HG02884 (cell line): ENCODE results near the gene APLNR.

Experiments
- ATAC-seq: cut with Tn5 transposase; IDR thresholded peaks from one replicate; pipeline ENCODE4 v1.9.1; 2021; ENCODE audit warnings: mild to moderate bottlenecking, moderate library complexity; ENCODE audit not compliant: unreplicated experiment

The APLNR gene

DNA sequence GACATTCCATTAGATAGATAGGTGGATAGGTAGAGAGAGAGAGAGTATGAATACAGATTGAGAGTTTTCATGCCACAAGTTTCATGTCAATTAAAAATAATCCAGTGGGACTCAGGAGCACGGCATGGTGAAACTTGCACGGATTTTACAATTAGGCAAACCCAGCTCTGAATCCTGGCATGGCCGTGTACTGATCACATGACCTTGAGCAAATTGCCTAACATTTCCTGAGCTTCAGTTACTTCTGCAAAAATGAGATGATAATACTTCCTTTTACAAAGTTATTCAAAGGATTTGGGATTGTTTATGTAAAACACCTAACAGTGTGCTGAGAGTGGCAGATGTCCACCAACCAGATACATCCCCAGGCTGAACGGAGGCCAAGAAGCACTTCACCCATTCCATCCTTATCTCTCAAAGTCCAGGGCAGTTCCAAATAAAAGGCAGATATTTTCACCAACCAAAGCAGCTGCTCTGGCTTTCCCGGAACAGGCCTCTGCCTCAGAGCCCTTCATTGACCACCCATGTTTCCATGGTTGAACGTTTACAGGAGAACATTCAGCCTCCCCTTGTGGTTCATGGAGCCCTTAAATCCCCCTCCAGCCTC lies 17.9 kb downstream of the APLNR start:
- no peak for ATAC-seq

DNA sequence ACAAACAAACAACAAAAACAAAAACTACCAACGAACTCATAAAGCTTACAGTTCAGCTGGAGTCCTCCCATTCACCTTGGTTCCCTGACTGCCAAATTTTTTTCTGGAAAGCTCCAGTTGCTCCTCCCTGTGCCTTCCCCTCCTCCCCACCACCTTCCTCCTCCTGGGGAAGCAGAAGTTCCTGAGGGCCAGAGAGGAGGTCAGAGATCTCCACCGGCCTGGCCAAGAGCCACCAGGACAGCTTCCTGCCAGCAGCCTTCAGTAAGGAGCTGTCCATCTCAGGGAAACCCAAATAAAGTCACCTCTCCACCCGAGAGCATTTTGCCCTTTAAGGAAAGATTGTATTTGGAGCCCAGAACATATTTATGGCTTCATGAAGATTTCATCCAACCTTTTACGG lies 20.0 kb downstream of the APLNR start:
- no peak for ATAC-seq

DNA sequence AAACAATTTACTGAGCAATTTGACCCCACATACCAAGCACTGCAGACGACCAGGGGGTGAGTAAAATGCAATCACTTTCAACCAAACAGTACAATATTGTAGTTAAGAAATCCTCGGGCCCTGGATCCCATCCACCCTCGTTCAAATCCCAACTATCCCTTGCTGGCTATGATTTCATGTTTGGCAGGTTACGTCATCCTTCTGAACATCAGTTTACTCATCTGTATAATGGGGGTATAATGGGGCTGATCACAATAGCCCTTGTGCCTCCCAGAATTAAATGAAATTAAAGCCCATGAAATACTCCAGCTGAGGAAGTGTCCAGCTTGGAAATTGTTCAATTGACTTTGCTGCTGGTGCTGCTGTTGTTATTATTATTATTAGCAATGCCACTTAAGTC lies 20.6 kb downstream of the APLNR start:
- ATAC-seq: no peak

DNA sequence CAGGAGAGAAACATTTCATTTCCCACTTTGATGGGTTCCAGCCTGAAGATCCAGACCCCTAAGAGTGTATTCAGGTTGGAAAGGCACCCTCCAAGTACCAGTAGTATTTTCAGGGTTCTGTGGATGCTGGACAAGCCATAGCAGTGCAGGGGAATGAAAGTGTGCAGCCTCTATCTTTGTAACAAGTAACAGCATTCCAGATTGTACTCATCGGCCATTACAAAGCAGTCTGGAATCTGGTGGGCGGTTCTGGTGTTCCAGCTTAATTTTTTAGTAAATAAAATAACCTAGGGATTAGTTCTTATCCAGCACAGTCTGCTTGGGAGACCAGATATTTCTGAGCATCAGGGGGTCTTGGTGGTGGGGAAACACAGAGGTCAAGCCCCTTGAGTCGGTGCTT lies 22.6 kb downstream of the APLNR start:
- ATAC-seq: no peak

DNA sequence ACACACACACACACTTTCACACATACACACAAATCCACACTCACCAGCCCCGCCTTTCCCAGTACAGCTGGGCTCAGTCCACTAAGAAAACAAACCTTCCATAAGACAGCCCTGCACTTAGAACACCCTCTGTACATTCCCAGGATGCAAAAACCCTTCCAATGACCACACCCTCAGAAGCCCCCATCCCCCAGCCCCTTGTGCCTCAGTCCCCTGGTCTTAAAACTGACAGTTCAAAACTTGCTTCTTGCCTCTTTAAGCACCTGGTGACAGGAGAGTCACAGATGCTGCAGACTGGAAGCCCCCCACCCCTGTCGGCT lies 23.0 kb downstream of the APLNR start:
- ATAC-seq: no peak

DNA sequence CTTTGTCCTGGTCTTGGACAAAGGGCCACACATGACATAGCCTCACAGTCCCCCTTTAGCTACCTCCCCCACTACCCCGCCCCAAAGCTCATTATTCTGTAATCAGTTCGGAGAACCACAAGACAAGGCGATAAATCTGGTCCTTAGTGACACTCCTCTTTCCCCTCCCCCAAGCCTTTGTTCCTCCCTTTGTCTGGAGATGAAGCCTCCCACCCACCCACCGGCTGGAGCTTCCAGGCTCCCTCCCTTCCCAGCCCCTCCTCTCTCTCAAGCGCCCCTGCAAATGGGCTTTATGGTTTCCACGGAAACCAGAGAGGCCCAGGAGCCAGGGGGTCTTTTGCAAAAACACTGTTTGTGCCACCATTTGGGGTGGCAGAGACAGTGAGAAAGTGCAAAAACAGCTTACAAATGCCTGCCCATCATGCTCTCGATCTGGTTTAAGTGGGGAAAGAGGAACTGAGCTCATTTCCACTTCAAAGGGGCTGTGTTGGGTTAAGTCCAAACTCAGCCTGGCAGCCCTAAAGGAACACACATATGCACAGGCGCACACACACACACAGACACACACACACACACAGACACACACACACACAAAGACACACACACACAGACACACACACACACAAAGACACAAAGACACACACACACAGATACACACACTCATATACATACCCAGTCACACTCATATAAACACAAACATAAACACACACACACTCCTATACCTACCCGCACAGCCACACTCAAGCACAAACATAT lies 23.5 kb downstream of the APLNR start:
- no peak for ATAC-seq

DNA sequence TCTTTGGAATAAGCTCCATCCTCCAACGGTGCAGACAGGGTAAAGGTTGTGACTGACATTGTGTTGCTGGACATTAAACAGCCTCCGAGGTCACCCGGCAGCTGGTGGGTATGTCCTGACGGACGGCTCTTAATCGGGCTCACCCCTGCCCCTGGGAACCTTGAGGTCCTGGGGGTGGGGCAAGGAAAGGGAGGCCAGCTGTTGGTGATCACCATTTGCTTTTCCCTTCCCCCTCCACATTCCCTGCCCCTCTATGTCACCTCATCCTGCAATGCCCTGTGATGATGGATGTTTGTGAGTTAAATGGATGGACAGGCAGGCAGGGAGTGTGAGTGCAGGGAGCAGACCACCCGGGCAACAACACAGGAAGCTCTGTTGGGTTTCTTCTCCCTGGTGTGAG lies 26.3 kb downstream of the APLNR start:
- ATAC-seq: no peak

DNA sequence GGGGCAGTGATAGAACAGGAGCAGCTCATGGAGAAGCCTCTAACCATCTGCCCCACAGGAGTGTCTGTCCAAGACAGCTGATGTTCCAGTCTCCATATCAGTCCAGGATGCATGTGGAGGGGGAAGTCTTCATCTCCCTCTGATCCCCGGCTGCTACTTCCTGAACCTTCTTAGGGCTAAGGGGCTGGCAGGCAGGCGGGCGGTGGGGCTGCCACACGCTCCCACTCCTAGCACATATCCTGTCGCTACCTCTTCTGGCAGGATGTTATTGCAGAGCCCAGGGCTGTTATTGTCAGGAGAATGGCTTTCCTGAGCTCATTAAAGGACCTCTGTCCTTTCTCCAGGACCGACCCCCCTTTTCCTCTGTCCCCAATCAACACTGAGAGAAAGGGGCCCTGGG lies 29.9 kb downstream of the APLNR start:
- no peak for ATAC-seq

DNA sequence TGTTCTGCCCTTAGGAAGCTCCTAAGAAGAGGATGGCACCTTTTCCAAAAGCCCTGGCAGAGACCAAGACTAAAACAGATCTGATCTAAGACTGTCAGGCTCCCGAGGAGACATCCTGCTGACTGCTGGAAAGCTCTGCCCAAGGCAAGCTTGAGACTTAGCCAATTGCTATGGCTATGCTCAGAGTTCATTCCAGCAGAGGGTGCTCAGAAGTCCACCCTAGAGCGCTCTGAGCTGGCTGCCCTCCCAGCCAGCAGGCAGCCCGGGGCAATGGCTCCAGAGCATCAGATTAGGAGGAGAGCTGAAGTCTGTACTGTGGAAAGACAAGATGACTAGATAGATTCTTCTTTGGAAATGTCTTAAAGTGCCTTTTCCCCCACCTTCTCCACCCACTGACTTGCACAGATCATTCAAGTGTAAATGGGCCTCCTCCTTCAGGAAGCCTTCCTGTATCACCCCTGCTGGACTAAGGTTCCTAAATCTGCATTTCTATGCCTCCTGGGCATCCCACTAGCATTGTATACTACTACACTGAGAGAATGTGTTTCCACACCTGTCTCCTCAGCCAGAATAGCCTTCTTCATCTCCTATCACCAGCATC lies 31.9 kb downstream of the APLNR start:
- no peak for ATAC-seq

DNA sequence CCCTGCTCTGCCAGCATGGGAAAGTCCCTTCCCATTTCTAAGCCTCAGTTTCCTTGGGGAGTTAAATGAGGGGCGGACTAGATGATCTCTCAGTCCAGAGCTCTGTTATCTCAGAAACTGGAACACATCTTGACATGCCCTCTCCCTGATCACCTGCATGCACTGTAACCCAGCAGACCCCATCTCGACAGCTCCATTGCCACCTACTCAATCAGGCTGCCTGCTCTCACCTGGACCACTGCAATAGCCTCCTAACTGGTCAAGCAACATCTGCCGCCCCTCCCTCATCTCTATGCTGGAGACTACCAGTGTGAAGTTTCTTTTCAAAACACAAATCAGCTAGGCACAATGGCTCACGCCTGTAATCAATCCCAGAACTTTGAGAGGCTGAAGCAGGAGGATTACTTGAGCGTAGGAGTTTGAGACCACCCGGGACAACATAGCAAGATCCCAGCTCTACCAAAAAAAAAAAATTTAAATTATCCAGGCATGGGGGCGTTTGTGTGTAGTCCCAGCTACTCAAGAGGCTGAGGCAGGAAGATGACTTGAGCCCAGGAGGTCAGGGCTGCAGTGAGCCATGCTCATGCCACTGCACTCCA lies 33.1 kb downstream of the APLNR start:
- ATAC-seq: no peak

DNA sequence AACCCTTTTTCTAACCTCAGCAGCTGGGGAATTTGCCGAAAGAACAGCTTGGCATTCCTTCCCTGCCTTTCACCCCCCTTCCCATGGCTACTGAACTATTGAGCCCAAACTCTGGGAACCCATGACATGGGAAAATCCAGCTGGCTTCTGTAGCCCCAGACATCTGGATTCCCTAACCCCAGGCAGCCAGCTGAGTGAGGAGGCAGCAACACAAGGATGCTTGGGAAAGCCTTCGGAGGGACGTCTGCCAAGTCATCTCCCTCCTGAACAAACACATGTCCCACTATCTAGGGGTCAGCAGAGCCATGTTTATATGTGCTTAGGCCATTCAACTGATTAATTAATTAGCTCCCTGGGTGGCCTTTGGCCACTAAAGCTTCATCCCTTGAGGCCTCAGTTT lies 33.7 kb downstream of the APLNR start:
- no peak for ATAC-seq

DNA sequence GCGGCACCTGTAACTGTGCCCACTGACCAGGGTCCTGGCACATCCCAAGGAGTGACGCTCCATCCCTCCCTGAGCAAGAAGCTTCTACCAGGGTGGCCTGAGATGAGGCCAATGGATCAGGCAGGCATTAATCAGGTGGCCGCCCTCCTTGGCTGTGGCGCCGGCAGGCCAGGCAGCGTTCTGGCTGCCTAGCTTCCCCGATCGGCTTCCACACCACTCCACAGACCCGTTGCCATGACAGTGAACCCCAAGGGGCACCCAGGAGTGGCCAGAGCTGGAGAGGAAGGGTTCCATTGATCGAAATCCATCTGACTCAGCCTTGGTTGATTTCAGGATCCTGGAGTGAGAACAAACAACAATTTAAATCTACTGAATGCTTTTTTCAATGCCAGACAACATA lies 34.8 kb downstream of the APLNR start:
- no peak for ATAC-seq

DNA sequence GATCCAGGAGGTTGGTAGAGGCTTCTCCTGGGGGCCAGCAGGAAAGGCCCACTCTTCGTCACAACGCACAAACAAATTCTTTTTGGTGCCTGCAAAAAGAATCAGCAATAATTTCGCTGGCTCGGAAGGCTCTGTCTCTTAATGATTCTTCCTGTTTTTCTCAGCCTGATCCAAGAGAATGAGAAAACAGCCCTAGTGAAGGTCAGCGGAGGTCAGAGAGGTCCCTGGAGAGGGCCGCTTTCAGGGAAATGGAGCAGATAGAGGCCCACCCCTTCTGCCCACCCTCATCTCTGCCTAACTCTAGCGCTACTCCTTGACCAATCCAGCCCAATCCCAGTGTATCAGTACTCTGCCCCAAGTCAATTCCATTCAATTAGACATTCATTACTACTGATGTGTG lies 36.1 kb downstream of the APLNR start:
- no peak for ATAC-seq

DNA sequence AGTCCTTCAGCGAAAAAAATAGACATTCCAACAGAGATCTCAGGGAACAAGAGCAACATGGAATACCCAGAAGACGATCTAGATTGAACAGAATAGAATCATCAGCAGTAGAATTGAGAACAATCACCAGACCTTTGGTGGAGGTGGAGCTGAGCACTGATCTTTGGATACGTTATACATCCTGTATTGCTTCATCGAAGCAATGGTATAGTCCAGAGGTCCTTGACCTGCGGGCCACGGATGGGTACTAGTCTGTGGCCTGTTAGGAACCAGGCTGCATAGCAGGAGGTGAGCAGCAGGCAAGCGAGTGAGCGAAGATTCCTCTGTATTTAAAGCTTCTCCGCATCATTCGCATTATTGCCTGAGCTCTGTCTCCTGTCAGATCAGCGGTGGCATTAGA lies 37.7 kb downstream of the APLNR start:
- ATAC-seq: no peak

DNA sequence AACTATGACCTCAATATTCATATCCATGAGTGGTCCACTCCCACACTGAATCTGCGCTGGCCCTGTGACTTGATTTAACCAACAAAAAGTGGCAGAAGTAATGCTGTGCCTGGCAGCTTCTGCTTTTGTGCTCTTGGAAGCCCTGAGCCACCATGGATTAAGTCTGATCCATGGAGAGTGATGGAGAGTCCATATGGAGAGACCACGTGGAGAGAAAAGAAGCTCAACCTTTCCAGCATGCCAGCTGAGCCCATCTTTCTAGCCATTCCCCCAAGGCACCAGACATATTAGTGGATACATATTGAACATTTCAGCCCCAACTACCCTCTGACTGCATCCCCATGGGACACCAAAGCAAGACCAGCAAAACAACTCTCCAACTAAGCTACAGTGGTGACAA lies 39.3 kb downstream of the APLNR start:
- no peak for ATAC-seq

DNA sequence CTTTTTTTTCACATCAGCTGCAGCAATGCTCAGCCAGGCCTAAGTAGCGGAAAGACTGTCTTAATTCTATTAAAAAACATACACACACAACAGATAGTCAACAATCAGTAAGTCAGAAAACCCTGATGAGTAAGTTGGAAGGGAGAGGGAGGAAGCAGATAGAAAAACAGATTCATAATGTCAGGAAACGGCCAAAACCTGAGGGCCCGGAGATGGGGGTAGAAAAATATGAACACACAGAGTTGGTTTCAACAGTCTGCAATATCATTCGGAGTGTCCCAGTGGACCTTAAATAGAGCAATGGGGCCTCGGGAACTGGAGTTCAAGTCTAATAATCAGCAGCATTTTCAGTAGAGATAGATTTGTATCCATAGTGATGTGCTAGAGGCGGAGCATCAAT lies 40.5 kb downstream of the APLNR start:
- ATAC-seq: no peak

DNA sequence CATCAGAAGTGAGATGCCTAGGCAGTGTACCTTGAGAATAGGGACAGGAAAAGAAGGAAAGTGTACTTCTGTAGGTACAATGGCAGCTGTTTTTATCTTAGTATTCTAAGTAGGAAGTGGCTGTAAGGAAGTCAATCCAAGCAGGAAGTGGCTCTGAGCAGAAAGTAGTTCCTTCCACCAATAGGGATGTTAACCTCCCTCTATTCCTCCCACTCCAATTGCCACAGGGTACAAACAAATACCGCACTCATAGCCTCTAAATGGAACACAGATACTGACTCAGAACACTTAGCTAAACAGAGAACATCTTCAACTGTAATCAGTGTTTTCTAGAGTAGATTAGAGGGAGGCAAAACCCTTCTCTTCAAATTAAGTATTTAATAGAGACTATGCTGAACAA lies 44.7 kb downstream of the APLNR start:
- ATAC-seq: no peak

DNA sequence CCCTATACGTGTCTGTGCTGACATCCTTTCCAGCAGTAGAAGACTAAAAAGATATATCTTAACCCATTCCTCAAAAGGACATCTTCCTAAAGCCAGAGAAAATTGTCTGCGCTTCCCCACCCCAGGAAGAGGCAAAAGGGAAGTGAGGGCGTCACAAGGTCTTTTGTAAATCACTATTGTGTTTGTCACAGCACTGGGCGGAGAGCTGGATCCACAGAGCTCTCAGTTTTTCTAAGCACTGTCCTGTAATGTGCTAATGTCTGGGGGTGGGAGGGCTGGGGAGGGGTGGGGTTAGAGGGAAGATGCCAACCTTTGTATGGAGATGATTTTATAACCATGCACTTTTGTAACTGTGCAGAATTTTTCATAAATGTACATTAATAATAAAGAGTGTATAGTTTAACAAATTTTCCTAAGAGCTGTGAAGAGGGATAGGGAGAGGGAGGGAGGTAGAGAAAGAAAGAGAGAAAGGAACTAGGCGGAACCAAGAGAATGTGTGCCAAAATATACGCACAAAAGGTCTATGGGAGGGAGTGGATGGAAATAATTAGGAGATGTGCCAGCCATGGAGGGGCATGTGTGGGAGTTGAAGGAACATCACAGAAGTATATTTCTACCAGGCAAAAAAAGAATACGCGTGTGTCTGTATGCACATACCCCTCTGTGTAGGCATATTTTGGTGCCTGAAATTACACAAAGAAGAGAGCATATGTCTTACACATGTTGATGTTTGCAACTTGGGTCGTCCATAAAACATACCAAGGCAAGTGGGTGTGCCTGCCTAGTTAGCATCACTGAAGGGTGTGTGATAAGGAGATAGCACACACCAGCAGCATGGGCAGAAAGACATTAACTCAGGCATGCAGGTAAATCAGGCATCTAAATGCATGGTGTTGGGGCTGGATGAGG lies 45.5 kb downstream of the APLNR start:
- no peak for ATAC-seq

DNA sequence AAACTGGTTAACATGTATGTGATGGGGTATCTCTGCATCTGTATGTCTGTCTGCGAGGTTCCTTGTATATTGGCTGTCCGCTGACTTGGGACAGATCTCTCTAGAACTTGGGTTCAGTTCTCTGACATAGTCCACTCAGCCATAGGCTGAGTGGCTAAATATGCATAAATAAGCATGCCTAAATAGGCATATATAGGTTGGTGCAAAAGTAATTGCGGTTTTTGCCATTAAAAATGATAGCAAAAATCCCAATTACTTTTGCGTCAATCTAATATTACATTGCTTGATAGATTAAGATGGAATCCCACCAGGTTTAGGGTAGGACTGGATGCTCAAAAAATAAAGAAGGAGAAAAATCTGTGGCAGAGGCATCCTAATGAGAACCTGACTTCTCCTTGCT lies 46.5 kb downstream of the APLNR start:
- ATAC-seq: no peak
